Fibroblast of peridontal ligament (primary cell): ENCODE data around the gene PRDM16.

Experiments used
- DNase-seq: peaks from one replicate; pipeline ENCODE4 v3.0.0-alpha.2; 2010; ENCODE audit errors: extremely low read depth

PRDM16 gene

GRCh38 chr1:3320246-3321152 is 251.5 kb downstream of the PRDM16 start:
- DNase-seq: no peak

- DNase-seq: peak; percentile 19
Measured at GRCh38 chr1:3321559-3322449, 252.8 kb downstream of the PRDM16 start.

GRCh38 chr1:3322450-3323020 is 253.5 kb downstream of the PRDM16 start:
- DNase-seq: no peak

GRCh38 chr1:3323021-3323795 is 254.2 kb downstream of the PRDM16 start:
- DNase-seq: no peak

GRCh38 chr1:3323796-3324703 is 255.0 kb downstream of the PRDM16 start:
- no peak for DNase-seq

- DNase-seq: no peak
Measured at GRCh38 chr1:3324704-3325535, 255.9 kb downstream of the PRDM16 start.

- no peak for DNase-seq
Measured at GRCh38 chr1:3326516-3327388, 257.7 kb downstream of the PRDM16 start.

- no peak for DNase-seq
Measured at GRCh38 chr1:3327389-3327702, 258.3 kb downstream of the PRDM16 start.

- DNase-seq: no peak
Measured at GRCh38 chr1:3327936-3328590, 259.1 kb downstream of the PRDM16 start.

- no peak for DNase-seq
Measured at GRCh38 chr1:3329640-3330281, 260.8 kb downstream of the PRDM16 start.

GRCh38 chr1:3330771-3331245 is 261.8 kb downstream of the PRDM16 start:
- no peak for DNase-seq

GRCh38 chr1:3331564-3331963 is 262.6 kb downstream of the PRDM16 start:
- no peak for DNase-seq

GRCh38 chr1:3332043-3332442 is 263.0 kb downstream of the PRDM16 start:
- DNase-seq: no peak

GRCh38 chr1:3332662-3333061 is 263.7 kb downstream of the PRDM16 start:
- DNase-seq: no peak

- DNase-seq: no peak
Measured at GRCh38 chr1:3333903-3334302, 264.9 kb downstream of the PRDM16 start.

GRCh38 chr1:3334366-3334765 is 265.4 kb downstream of the PRDM16 start:
- no peak for DNase-seq
